Upper lobe of left lung (tissue), 6 donors: Measurements from ENCODE around the gene TLE1. TPM values are rescaled to one million over a fixed set of nuclear protein-coding genes. Genes with fewer than 3 reads are reported as not detected.

Source experiments
- ATAC-seq, 2 donors: fragments of 200-7000 bp; cut with Tn5 transposase; one replicate each; pipeline ENCODE4 v1.9.1; 2022; ENCODE audit warnings: mild to moderate bottlenecking in 2 of 2, moderate library complexity in 2 of 2; ENCODE audit not compliant: low FRiP score in 2 of 2
- DNase-seq, 2 donors: peaks; one replicate each; pipeline ENCODE4 v3.0.0-alpha.2; 2019 to 2020
- H3K27ac ChIP-seq, 4 donors: fragments of 200-600 bp; sonication (generic); one replicate each; pipeline ENCODE4 v1.5.1; 2016 to 2019
- H3K27me3 ChIP-seq, 4 donors: fragments of 200-600 bp; sonication (generic); one replicate each; pipeline ENCODE4 v1.5.1; 2017 to 2019
- H3K36me3 ChIP-seq, 4 donors: fragments of 200-600 bp; sonication (generic); one replicate each; pipeline ENCODE4 v1.5.1; 2016 to 2019
- H3K4me1 ChIP-seq, 4 donors: fragments of 200-600 bp; sonication (generic); one replicate each; pipeline ENCODE4 v1.5.1; 2018 to 2019
- H3K4me3 ChIP-seq, 4 donors: fragments of 200-600 bp; sonication (generic); one replicate each; pipeline ENCODE4 v1.5.1; 2017 to 2019; ENCODE audit warnings: mild to moderate bottlenecking in 2 of 4, moderate library complexity in 1 of 4
- H3K9me3 ChIP-seq, 4 donors: fragments of 200-600 bp; sonication (generic); one replicate each; pipeline ENCODE4 v1.5.1; 2018 to 2019
- CTCF ChIP-seq, 6 experiments: fragments of 450-650 bp in 4 of 6; fragments of 200-600 bp in 2 of 6; sonication (generic) in 2 of 6; IDR thresholded peaks; one replicate each; pipeline ENCODE4 v1.5.1; 2016 to 2019; ENCODE audit warnings: antibody characterized with exemption in 6 of 6
- EP300 ChIP-seq, 4 donors: sonication (generic); formaldehyde crosslinking; IDR thresholded peaks; one replicate each; pipeline ENCODE4 v1.5.1; 2017; ENCODE audit warnings: antibody characterized with exemption in 4 of 4, control low read depth in 2 of 4
- POLR2A ChIP-seq, 4 donors: fragments of 450-650 bp; IDR thresholded peaks; one replicate each; pipeline ENCODE4 v1.5.1; 2016 to 2017; ENCODE audit warnings: antibody characterized with exemption in 4 of 4, mild to moderate bottlenecking in 2 of 4
- POLR2AphosphoS5 ChIP-seq, 2 donors: sonication (generic); formaldehyde crosslinking; IDR thresholded peaks; one replicate each; pipeline ENCODE4 v1.5.1; 2017; ENCODE audit warnings: antibody characterized with exemption in 2 of 2
- WGBS, 2 donors: methylation state at CpG; one replicate each; pipeline ENCODE4 v1.1.5; 2017 to 2018; 5-methylcytosine and 5-hydroxymethylcytosine counted together
- total RNA-seq, 6 donors: library from RNA; depleted of rRNA in 4 of 6; stranded (reverse); fragments of >200 nt in 4 of 6; gene quantifications; one replicate each; pipeline versions ENCODE4 v1.1.0 to v1.2.1, GENCODE V29; 2016 to 2021
- donor health status: DM: no; HTN: no; CAD: no; lungs with moderate emphysema.
- donor health status: DM: no; HTN: yes; CAD: no; lungs with severe emphysema.

Gene TLE1
- total RNA-seq, 6 donors from 2014 or later = 17.3 to 55.5 (median 27.6) TPM

- H3K9me3 ChIP-seq = no peaks in the 10 kb centered on the region
- TF ChIP-seq CTCF (IDR thresholded peaks at IDR 0.05) (peak; percentile 59 to 79 (median 72)), POLR2AphosphoS5 (IDR thresholded peaks at IDR 0.05) (peak in 1 of 2 donors; percentile 37), EP300 (IDR thresholded peaks at IDR 0.05) (no peak), POLR2A (IDR thresholded peaks at IDR 0.05) (no peak)
- H3K27ac ChIP-seq = peak overlapping the region; percentile 82 to 86 (median 85)
- H3K27me3 ChIP-seq = no peaks in the 10 kb centered on the region
- H3K4me3 ChIP-seq = peak overlapping the region; percentile 69 to 88 (median 74)
- H3K36me3 ChIP-seq = no peaks in the 10 kb centered on the region
- H3K4me1 ChIP-seq = peaks cover 28 to 59% (median 46%) of the 10 kb centered on the region in 4 donors
- WGBS, 2 donors = 4 to 5% methylated on average over 27 to 36 of the region's 36 CpGs
- DNase-seq = peak; percentile 89 to 91
- peak; percentile 47 to 49 for ATAC-seq
Measured at GRCh38 chr9:81686614-81687520, 2.5 kb downstream of the TLE1 start.

GRCh38 chr9:81685763-81686613 is 3.4 kb downstream of the TLE1 start:
- H3K4me1 ChIP-seq = peaks cover 28 to 59% (median 46%) of the 10 kb centered on the region in 4 donors
- no peaks in the 10 kb centered on the region for H3K9me3 ChIP-seq
- ATAC-seq (no peak), DNase-seq (peak in 1 of 2 donors; percentile 35)
- TF ChIP-seq EP300 (IDR thresholded peaks at IDR 0.05) (peak in 1 of 4 donors; percentile 57), CTCF (IDR thresholded peaks at IDR 0.05) (peak in 4 of 6 experiments; percentile 16 to 33 (median 25)), POLR2AphosphoS5 (IDR thresholded peaks at IDR 0.05) (no peak)
- H3K27ac ChIP-seq = no peak overlapping the region
- H3K4me3 ChIP-seq = peak overlapping the region in 2 of 4 donors; percentile 77 to 88
- H3K27me3 ChIP-seq = no peaks in the 10 kb centered on the region
- no peaks in the 10 kb centered on the region for H3K36me3 ChIP-seq
- WGBS, 2 donors = 34 to 39% methylated on average over 5 of the region's 5 CpGs

GRCh38 chr9:81684635-81685034 is 4.7 kb downstream of the TLE1 start:
- no peak overlapping the region for H3K4me3 ChIP-seq
- H3K4me1 ChIP-seq = peaks cover 24 to 51% (median 37%) of the 10 kb centered on the region in 4 donors
- no peak overlapping the region for H3K27ac ChIP-seq
- ATAC-seq (no peak), DNase-seq (no peak)
- no peaks in the 10 kb centered on the region for H3K36me3 ChIP-seq
- 89 to 91% methylated on average over 4 of the region's 4 CpGs for whole genome bisulfite sequencing, 2 donors
- no peaks in the 10 kb centered on the region for H3K9me3 ChIP-seq
- no peaks in the 10 kb centered on the region for H3K27me3 ChIP-seq
- no peak for TF ChIP-seq POLR2AphosphoS5 (IDR thresholded peaks at IDR 0.05)
- no peak for TF ChIP-seq CTCF (IDR thresholded peaks at IDR 0.05)
- no peak for TF ChIP-seq EP300 (IDR thresholded peaks at IDR 0.05)
- TF ChIP-seq POLR2A (IDR thresholded peaks at IDR 0.05) = no peak

GRCh38 chr9:81683704-81684103 is 5.6 kb downstream of the TLE1 start:
- WGBS, 2 donors = 88 to 89% methylated on average over 3 of the region's 3 CpGs
- no peak for TF ChIP-seq POLR2A (IDR thresholded peaks at IDR 0.05)
- no peaks in the 10 kb centered on the region for H3K9me3 ChIP-seq
- peaks cover 24 to 46% (median 34%) of the 10 kb centered on the region in 4 donors for H3K4me1 ChIP-seq
- no peak for ATAC-seq
- H3K27ac ChIP-seq = no peak overlapping the region
- no peaks in the 10 kb centered on the region for H3K27me3 ChIP-seq
- no peak for DNase-seq
- no peak overlapping the region for H3K4me3 ChIP-seq
- no peaks in the 10 kb centered on the region for H3K36me3 ChIP-seq

- DNase-seq (no peak), ATAC-seq (no peak)
- Histone ChIP-seq H3K9me3 (no peaks in the 10 kb centered on the region), H3K27ac (no peak overlapping the region), H3K4me3 (peak overlapping the region in 2 of 4 donors; percentile 16 to 24), H3K36me3 (peaks cover 0 to 2% (median 0%) of the 10 kb centered on the region in 4 donors), H3K27me3 (no peaks in the 10 kb centered on the region), H3K4me1 (peaks cover 24 to 41% (median 32%) of the 10 kb centered on the region in 4 donors)
- 80 to 87% methylated on average over 3 of the region's 3 CpGs for WGBS, 2 donors
- TF ChIP-seq POLR2AphosphoS5 (IDR thresholded peaks at IDR 0.05) = no peak
- no peak for TF ChIP-seq EP300 (IDR thresholded peaks at IDR 0.05)
- TF ChIP-seq POLR2A (IDR thresholded peaks at IDR 0.05) = no peak
- TF ChIP-seq CTCF (IDR thresholded peaks at IDR 0.05) = no peak
Measured at GRCh38 chr9:81683238-81683637, 6.1 kb downstream of the TLE1 start.
